ENCODE measurements around the gene SP3.

GRCh38 chr2:173964565-173965371 lies 405 bp downstream of the SP3 start:
- TF ChIP-seq CTCF (IDR thresholded peaks at IDR 0.05) (no peak), ZFP36 (IDR thresholded peaks at IDR 0.05; ENCODE audit: borderline replicate concordance, partially characterized antibody) (no peak)
